ENCODE data around the gene DUSP23.
A peak's percentile ranks its signal among the peaks of the same experiment; 100 is the strongest.

Gene DUSP23

GRCh38 chr1:159827549-159827948, 46.8 kb downstream of the DUSP23 start:
- Mint-ChIP-seq H3K4me3 (no peak overlapping the region), H3K4me1 (peaks cover 49% of the 10 kb centered on the region), H3K27me3 (peaks cover 51% of the 10 kb centered on the region), H3K9me3 (peaks cover 19% of the 10 kb centered on the region), H3K27ac (peak overlapping the region; percentile 53), H3K36me3 (peaks cover 13% of the 10 kb centered on the region)
- CTCF ChIA-PET = interaction anchor here (0.6 to 2.5 kb wide), 8 partner anchors 17 to 67 kb away, joined by 3 to 8 read pairs (median 4); partner anchors contain the start of gene FCRL6
- DNase-seq = no peak

DNA sequence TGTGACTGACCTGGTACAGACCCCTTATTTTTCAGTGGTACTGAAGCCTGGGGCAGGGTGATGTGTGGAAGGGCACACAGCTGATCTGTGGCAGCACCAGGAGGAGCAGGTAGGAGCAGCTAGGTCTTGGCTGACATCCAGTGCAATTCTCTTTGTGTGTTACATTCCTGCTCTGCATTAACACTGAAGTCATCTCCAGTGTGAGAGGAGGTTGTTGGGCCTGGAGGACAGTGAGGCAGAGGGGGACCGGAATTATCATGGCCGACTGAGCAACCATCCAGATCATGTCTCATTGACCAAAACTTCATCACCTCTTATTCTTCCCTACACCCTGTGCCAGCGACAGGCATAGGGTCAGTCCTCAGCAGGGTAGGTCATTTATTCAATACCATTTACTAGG, 47.4 kb downstream of the DUSP23 start:
- H3K27me3 Mint-ChIP-seq = peaks cover 44% of the 10 kb centered on the region
- peaks cover 13% of the 10 kb centered on the region for H3K36me3 Mint-ChIP-seq
- H3K9me3 Mint-ChIP-seq = peaks cover 19% of the 10 kb centered on the region
- CTCF ChIA-PET = interaction anchor here (1.0 to 2.5 kb wide), 4 partner anchors 25 to 59 kb away, joined by 4 to 8 read pairs (median 6); partner anchors contain the start of gene FCRL6
- peaks cover 49% of the 10 kb centered on the region for H3K4me1 Mint-ChIP-seq
- no peak overlapping the region for H3K4me3 Mint-ChIP-seq
- DNase-seq = no peak
- H3K27ac Mint-ChIP-seq = no peak overlapping the region

DNA sequence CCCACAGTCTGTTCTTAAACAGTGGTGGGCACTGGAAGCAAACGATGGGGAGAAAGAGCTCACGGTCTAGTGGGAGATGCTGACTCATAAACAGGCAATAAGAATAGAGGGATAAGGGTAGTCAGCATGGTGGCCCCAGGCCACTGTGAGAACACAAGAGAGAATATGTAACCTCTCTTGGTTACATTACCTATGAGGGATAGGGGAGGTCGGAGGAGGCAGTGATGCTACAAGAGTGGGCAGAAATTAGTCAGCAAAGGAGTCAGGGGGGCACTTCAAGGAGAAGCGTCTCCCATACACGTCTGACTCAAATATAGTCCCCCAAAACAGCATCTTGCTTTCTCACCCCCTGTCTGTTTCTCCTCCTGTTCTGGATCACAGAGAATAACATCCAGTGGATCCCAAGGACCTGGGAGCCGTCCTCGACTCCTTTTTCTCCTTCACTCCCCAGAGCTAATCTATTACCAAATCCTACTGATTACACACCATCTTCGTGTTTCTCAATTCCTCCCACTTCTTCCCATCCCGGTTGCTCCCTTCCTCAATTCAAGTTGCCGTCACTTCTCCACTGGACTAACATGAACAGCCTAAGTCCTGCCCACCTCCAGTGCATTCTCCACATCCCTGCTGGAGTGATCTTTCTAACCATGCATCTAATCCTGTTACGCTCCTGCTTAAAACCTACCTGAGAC, 48.0 kb downstream of the DUSP23 start:
- Mint-ChIP-seq H3K27me3 (peaks cover 39% of the 10 kb centered on the region), H3K9me3 (peaks cover 19% of the 10 kb centered on the region), H3K4me3 (no peak overlapping the region), H3K4me1 (peaks cover 49% of the 10 kb centered on the region), H3K27ac (no peak overlapping the region), H3K36me3 (peaks cover 13% of the 10 kb centered on the region)
- no peak for DNase-seq
- CTCF ChIA-PET = interaction anchor here (1.3 to 1.8 kb wide), 2 partner anchors 30 kb away, joined by 5 to 11 read pairs; no protein-coding TSS in a partner anchor

DNA sequence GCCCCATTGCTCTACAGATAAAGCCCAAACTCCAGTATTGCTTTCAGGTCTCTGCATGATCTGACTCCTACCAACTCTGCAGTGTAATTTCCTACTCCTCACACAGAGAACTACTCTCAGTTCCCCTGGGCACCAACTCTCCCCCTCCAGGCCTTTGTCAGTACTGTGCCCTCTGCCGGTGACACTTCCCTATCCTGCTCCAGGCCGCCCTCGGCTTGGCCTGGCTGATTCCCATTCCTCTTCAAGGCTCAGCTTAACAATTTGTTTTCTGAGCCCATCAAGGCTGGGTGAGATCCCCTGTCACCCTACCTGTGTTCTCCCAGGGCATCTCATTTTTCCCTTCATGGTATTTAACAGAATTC, 48.5 kb downstream of the DUSP23 start:
- Mint-ChIP-seq H3K27ac (no peak overlapping the region), H3K4me1 (peaks cover 48% of the 10 kb centered on the region), H3K27me3 (peaks cover 34% of the 10 kb centered on the region), H3K36me3 (peaks cover 13% of the 10 kb centered on the region), H3K9me3 (peaks cover 19% of the 10 kb centered on the region), H3K4me3 (no peak overlapping the region)
- CTCF ChIA-PET = interaction anchor here (0.9 to 1.8 kb wide), 2 partner anchors 26 to 30 kb away, joined by 3 to 11 read pairs; no protein-coding TSS in a partner anchor
- no peak for DNase-seq

DNA sequence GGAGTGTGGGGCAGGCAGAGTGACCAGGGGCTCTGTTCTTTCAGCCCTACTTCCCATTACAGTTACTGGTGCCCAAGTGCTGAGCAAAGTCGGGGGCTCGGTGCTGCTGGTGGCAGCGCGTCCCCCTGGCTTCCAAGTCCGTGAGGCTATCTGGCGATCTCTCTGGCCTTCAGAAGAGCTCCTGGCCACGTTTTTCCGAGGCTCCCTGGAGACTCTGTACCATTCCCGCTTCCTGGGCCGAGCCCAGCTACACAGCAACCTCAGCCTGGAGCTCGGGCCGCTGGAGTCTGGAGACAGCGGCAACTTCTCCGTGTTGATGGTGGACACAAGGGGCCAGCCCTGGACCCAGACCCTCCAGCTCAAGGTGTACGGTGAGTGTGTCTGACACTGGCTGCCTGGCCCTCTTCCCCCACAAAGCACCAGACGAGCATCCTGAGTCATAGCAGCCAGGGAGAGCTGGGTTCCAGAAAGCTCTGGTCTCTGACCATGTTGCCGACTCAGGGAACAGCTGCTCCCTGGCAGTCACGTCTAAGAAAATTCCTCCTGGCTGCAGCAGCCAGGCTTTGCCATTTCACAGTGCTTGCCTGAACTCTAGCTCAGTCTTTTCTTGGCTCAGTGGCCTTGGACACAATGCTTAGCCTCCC, 49.2 kb downstream of the DUSP23 start:
- Mint-ChIP-seq H3K27me3 (peaks cover 27% of the 10 kb centered on the region), H3K9me3 (peaks cover 19% of the 10 kb centered on the region), H3K4me3 (no peak overlapping the region), H3K36me3 (peaks cover 13% of the 10 kb centered on the region), H3K27ac (no peak overlapping the region), H3K4me1 (peaks cover 43% of the 10 kb centered on the region)
- no peak for DNase-seq
- CTCF ChIA-PET = interaction anchor here (0.9 to 2.4 kb wide), 4 partner anchors 21 to 62 kb away, joined by 3 to 11 read pairs (median 6); no protein-coding TSS in a partner anchor

DNA sequence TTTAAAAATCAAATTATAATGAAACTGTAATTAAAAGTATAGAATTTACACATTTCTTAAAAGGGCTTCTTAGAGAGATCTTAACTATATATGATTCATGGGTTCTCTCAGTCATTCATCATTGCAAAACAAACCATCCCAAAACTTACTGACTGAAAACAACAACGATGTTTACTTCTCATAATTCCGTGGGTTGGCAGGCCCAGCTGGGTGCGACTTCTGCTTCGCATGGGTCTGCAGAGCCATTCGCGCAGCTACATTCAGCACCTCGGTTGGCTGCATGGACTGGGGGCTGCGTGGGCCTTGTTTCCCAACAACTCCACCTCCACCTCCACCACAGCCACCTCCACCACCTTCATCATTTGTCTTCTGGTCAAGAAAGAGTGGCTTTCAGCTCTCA, 50.0 kb downstream of the DUSP23 start:
- Mint-ChIP-seq H3K36me3 (peaks cover 13% of the 10 kb centered on the region), H3K4me1 (peaks cover 35% of the 10 kb centered on the region), H3K9me3 (peaks cover 19% of the 10 kb centered on the region), H3K27me3 (peaks cover 23% of the 10 kb centered on the region), H3K4me3 (no peak overlapping the region), H3K27ac (no peak overlapping the region)
- no peak for DNase-seq
- CTCF ChIA-PET = interaction anchor here (1.1 to 2.4 kb wide), 5 partner anchors 20 to 61 kb away, joined by 3 to 11 read pairs (median 8); no protein-coding TSS in a partner anchor

- H3K27me3 Mint-ChIP-seq = peaks cover 28% of the 10 kb centered on the region
- no peak overlapping the region for H3K27ac Mint-ChIP-seq
- H3K9me3 Mint-ChIP-seq = peaks cover 19% of the 10 kb centered on the region
- CTCF ChIA-PET = interaction anchor here (0.9 to 2.4 kb wide), 6 partner anchors 19 to 176 kb away, joined by 3 to 11 read pairs (median 4); no protein-coding TSS in a partner anchor
- peaks cover 13% of the 10 kb centered on the region for H3K36me3 Mint-ChIP-seq
- H3K4me1 Mint-ChIP-seq = peaks cover 26% of the 10 kb centered on the region
- no peak for DNase-seq
- H3K4me3 Mint-ChIP-seq = no peak overlapping the region
Observed at GRCh38 chr1:159831412-159832141, 50.8 kb downstream of the DUSP23 start.
